WTC11 (cell line): ENCODE data around the gene GPC1. TPM values are rescaled to one million over a fixed set of nuclear protein-coding genes. Genes with fewer than 3 reads are reported as not detected.

ENCODE experiments used
- ATAC-seq: fragments of 200-7000 bp; cut with Tn5 transposase; 2 replicates; pipeline ENCODE4 v1.10.0; 2021; ENCODE audit warnings: mild to moderate bottlenecking, moderate library complexity
- CTCF ChIA-PET: fragments of 300-600 bp; sonication (Branson Sonifier 250); formaldehyde crosslinking; loops from one replicate; lab custom pipeline; 2021; ENCODE audit warnings: antibody characterized with exemption; lab: Charles Lee
- POLR2A ChIA-PET: fragments of 350-600 bp; sonication (Branson Sonifier 250); formaldehyde crosslinking; loops from one replicate; lab custom pipeline; 2021; ENCODE audit warnings: antibody characterized with exemption; lab: Charles Lee
- DNase-seq: peaks from one replicate; pipeline ENCODE4 v3.0.0; 2021; ENCODE audit warnings: low spot score
- H3K27ac Mint-ChIP-seq: 2 replicates; pipeline ENCODE4 v1.8.0; 2021; ENCODE audit warnings: mixed read lengths
- H3K27me3 Mint-ChIP-seq: 2 replicates; pipeline ENCODE4 v1.8.0; 2021; ENCODE audit warnings: low read depth, mild to moderate bottlenecking, moderate library complexity, mixed read lengths
- H3K36me3 Mint-ChIP-seq: 2 replicates; pipeline ENCODE4 v1.8.0; 2021; ENCODE audit warnings: mixed read lengths
- H3K4me1 Mint-ChIP-seq: 2 replicates; pipeline ENCODE4 v1.8.0; 2022; ENCODE audit warnings: mixed read lengths
- H3K4me3 Mint-ChIP-seq: 2 replicates; pipeline ENCODE4 v1.8.0; 2021; ENCODE audit warnings: mild to moderate bottlenecking, moderate library complexity, mixed read lengths
- H3K9me3 Mint-ChIP-seq: 2 replicates; pipeline ENCODE4 v1.8.0; 2021; ENCODE audit warnings: mixed read lengths
- AFF4 ChIP-seq: sonication (generic); formaldehyde crosslinking; IDR thresholded peaks from 2 replicates; pipeline ENCODE4 v1.8.1; 2023; ENCODE audit warnings: mild to moderate bottlenecking, missing genetic modification reagents, borderline replicate concordance
- AR ChIP-seq: fragments of 250-450 bp; sonication (Bioruptor Pico); IDR thresholded peaks from 2 replicates; pipeline ENCODE4 v1.9.0; 2021; ENCODE audit warnings: mild to moderate bottlenecking
- ARID4B ChIP-seq: sonication (generic); formaldehyde crosslinking; IDR thresholded peaks from 2 replicates; pipeline ENCODE4 v1.8.0; 2023; ENCODE audit warnings: missing genetic modification reagents, mild to moderate bottlenecking, borderline replicate concordance
- CBFB ChIP-seq: sonication (generic); formaldehyde crosslinking; IDR thresholded peaks from 2 replicates; pipeline ENCODE4 v1.8.1; 2022; ENCODE audit warnings: mild to moderate bottlenecking, low read depth, missing genetic modification reagents
- CDX4 ChIP-seq: fragments of 250-450 bp; sonication (Bioruptor Pico); IDR thresholded peaks from 2 replicates; pipeline ENCODE4 v1.9.0; 2021; ENCODE audit warnings: moderate library complexity, mild to moderate bottlenecking, inconsistent platforms, borderline replicate concordance
- CREB1 ChIP-seq: sonication (generic); formaldehyde crosslinking; IDR thresholded peaks from 2 replicates; pipeline ENCODE4 v1.8.0; 2023; ENCODE audit warnings: mild to moderate bottlenecking, missing genetic modification reagents
- CTCF ChIP-seq: fragments of 200-600 bp; IDR thresholded peaks from 2 replicates; pipeline ENCODE4 v1.8.0; 2022; ENCODE audit warnings: antibody characterized with exemption
- HMGA2 ChIP-seq: fragments of 250-450 bp; sonication (Bioruptor Pico); IDR thresholded peaks from 2 replicates; pipeline ENCODE4 v1.4.0; 2021; ENCODE audit warnings: mild to moderate bottlenecking, moderate library complexity
- JAZF1 ChIP-seq: fragments of 250-450 bp; sonication (Bioruptor Pico); IDR thresholded peaks from 2 replicates; pipeline ENCODE4 v1.9.0; 2021; ENCODE audit warnings: moderate library complexity, mild to moderate bottlenecking, inconsistent platforms
- NFE2L1 ChIP-seq: sonication (generic); formaldehyde crosslinking; IDR thresholded peaks from 2 replicates; pipeline ENCODE4 v1.8.1; 2023; ENCODE audit warnings: missing genetic modification reagents
- SP1 ChIP-seq: sonication (generic); formaldehyde crosslinking; conservative IDR thresholded peaks from 2 replicates; pipeline ENCODE4 v1.8.1; 2022; ENCODE audit warnings: missing genetic modification reagents
- STAT6 ChIP-seq: sonication (generic); formaldehyde crosslinking; conservative IDR thresholded peaks from 2 replicates; pipeline ENCODE4 v1.8.1; 2023; ENCODE audit warnings: mild to moderate bottlenecking, low read depth, missing genetic modification reagents, moderate library complexity
- ZNF219 ChIP-seq: sonication (generic); formaldehyde crosslinking; IDR thresholded peaks from 2 replicates; pipeline ENCODE4 v1.8.0; 2023; ENCODE audit warnings: missing genetic modification reagents, mild to moderate bottlenecking, borderline replicate concordance
- total RNA-seq: library from RNA; stranded (reverse); gene quantifications from 3 replicates; pipeline ENCODE4 v1.2.3, GENCODE V29; 2021

Gene GPC1
- total RNA-seq, 1 experiment from 2014 or later: 41.5 TPM

- Mint-ChIP-seq H3K27me3 (peaks cover 36% of the 10 kb centered on the region), H3K27ac (no peak overlapping the region), H3K36me3 (no peaks in the 10 kb centered on the region; the same call in 1 of the 2 replicates), H3K4me1 (no peaks in the 10 kb centered on the region), H3K9me3 (peaks cover 17% of the 10 kb centered on the region), H3K4me3 (no peak overlapping the region)
- POLR2A ChIA-PET: no interaction called here
- TF ChIP-seq CTCF: no peak
- no peak for TF ChIP-seq CBFB (CRISPR knock-in tag)
- TF ChIP-seq CREB1 (CRISPR knock-in tag): no peak
- TF ChIP-seq AR (CRISPR knock-in tag): no peak
- TF ChIP-seq SP1 (CRISPR knock-in tag): no peak
- TF ChIP-seq NFE2L1 (CRISPR knock-in tag): no peak
- CTCF ChIA-PET: interaction anchor here (1.2 kb wide), 1 partner anchor 19 kb away, joined by 3 read pairs; no protein-coding TSS in a partner anchor
- ATAC-seq (no peak), DNase-seq (no peak)
Observed at GRCh38 chr2:240477916-240478315, 42.5 kb downstream of the GPC1 start.

- H3K4me3 Mint-ChIP-seq: no peak overlapping the region
- TF ChIP-seq CDX4 (CRISPR knock-in tag): no peak
- TF ChIP-seq ARID4B: no peak
- peaks cover 13% of the 10 kb centered on the region for H3K9me3 Mint-ChIP-seq
- peaks cover 31% of the 10 kb centered on the region for H3K27me3 Mint-ChIP-seq
- DNase-seq: peak; percentile 5
- no peaks in the 10 kb centered on the region for H3K4me1 Mint-ChIP-seq
- no peak for ATAC-seq
- no peak overlapping the region for H3K27ac Mint-ChIP-seq
- CTCF ChIA-PET: interaction anchor here (1.2 to 1.3 kb wide), 2 partner anchors 19 to 36 kb away, joined by 3 read pairs; no protein-coding TSS in a partner anchor
- POLR2A ChIA-PET: no interaction called here
- H3K36me3 Mint-ChIP-seq: no peaks in the 10 kb centered on the region
Observed at GRCh38 chr2:240478346-240479110, 43.1 kb downstream of the GPC1 start.

- no peak overlapping the region for H3K27ac Mint-ChIP-seq
- POLR2A ChIA-PET: no interaction called here
- CTCF ChIA-PET: interaction anchor here (0.8 to 1.6 kb wide), 3 partner anchors 15 to 65 kb away, joined by 3 to 6 read pairs (median 3); no protein-coding TSS in a partner anchor
- H3K27me3 Mint-ChIP-seq: peaks cover 34% of the 10 kb centered on the region
- no peak for ATAC-seq
- no peaks in the 10 kb centered on the region for H3K36me3 Mint-ChIP-seq
- peak; percentile 7 for DNase-seq
- H3K4me3 Mint-ChIP-seq: no peak overlapping the region
- peaks cover 15% of the 10 kb centered on the region for H3K9me3 Mint-ChIP-seq
- no peaks in the 10 kb centered on the region for H3K4me1 Mint-ChIP-seq
- TF ChIP-seq ZNF219 (CRISPR knock-in tag) (no peak), AFF4 (CRISPR knock-in tag) (no peak), JAZF1 (CRISPR knock-in tag) (no peak), STAT6 (CRISPR knock-in tag) (no peak), HMGA2 (CRISPR knock-in tag) (no peak)
Observed at GRCh38 chr2:240479111-240479501, 43.6 kb downstream of the GPC1 start.
